IMR-90 (cell line): ENCODE data around the gene DBNDD2. TPM values are rescaled to one million over a fixed set of nuclear protein-coding genes. Genes with fewer than 3 reads are reported as not detected.

Source experiments
- ATAC-seq: fragments of 200-7000 bp; cut with Tn5 transposase; 2 replicates; pipeline ENCODE4 v1.9.1; 2020; ENCODE audit warnings: low read depth, mild to moderate bottlenecking, moderate library complexity
- BruUV-seq: library from RNA; stranded (reverse); fragments of 400-500 nt; replicated peaks from 2 replicates; lab custom pipeline; 2021; lab: Mats Ljungman, UMichigan
- CTCF ChIA-PET: fragments of 300-600 bp; formaldehyde crosslinking; extraction: SDS; loops from one replicate; lab custom pipeline; 2021; ENCODE audit warnings: antibody characterized with exemption; lab: Yijun Ruan, JAX
- POLR2A ChIA-PET: fragments of 300-600 bp; sonication (Branson Sonifier 250); formaldehyde crosslinking; loops from one replicate; lab custom pipeline; 2022; ENCODE audit warnings: antibody characterized with exemption; ENCODE audit not compliant: unreplicated experiment; lab: Charles Lee
- DNase-seq: peaks from one replicate; pipeline ENCODE4 v3.0.0; 2013
- H2AFZ ChIP-seq: replicated peaks from 2 replicates; pipeline ENCODE3; 2013; ENCODE audit warnings: low read length, mild to moderate bottlenecking; ENCODE audit not compliant: poor library complexity
- H2AK5ac ChIP-seq: 2 replicates; pipeline ENCODE4 v1.6.1; 2013; ENCODE audit warnings: low read depth, low read length, inconsistent platforms
- H2AK9ac ChIP-seq: replicated peaks from 2 replicates; pipeline ENCODE3; 2013; ENCODE audit warnings: mild to moderate bottlenecking, low read depth, low read length, moderate library complexity; ENCODE audit not compliant: poor library complexity
- H2BK120ac ChIP-seq: 2 replicates; pipeline ENCODE4 v1.6.1; 2013; ENCODE audit warnings: low read depth, low read length, inconsistent platforms
- H2BK15ac ChIP-seq: 3 replicates; pipeline ENCODE4 v1.6.1; 2013; ENCODE audit warnings: low read depth, low read length, inconsistent platforms
- H2BK20ac ChIP-seq: 2 replicates; pipeline ENCODE4 v1.6.1; 2013; ENCODE audit warnings: low read depth, mild to moderate bottlenecking, inconsistent platforms, low read length, moderate library complexity
- H2BK5ac ChIP-seq: 2 replicates; pipeline ENCODE4 v1.6.1; 2013; ENCODE audit warnings: mild to moderate bottlenecking, low read depth, low read length, inconsistent platforms; ENCODE audit not compliant: poor library complexity, severe bottlenecking
- H3K14ac ChIP-seq: replicated peaks from 2 replicates; pipeline ENCODE4 v1.6.1; 2013; ENCODE audit warnings: low read depth, low read length, inconsistent platforms
- H3K18ac ChIP-seq: 2 replicates; pipeline ENCODE4 v1.6.1; 2013; ENCODE audit warnings: low read depth, low read length, control low read depth
- H3K23ac ChIP-seq: 2 replicates; pipeline ENCODE4 v1.6.1; 2013; ENCODE audit warnings: low read depth, low read length, inconsistent platforms
- H3K27ac ChIP-seq: 2 replicates; pipeline ENCODE4 v1.5.1; 2013; ENCODE audit warnings: mild to moderate bottlenecking, control low read depth, low read length; ENCODE audit not compliant: insufficient read depth
- H3K27me3 ChIP-seq: 2 replicates; pipeline ENCODE4 v1.6.1; 2013; ENCODE audit warnings: low read length; ENCODE audit not compliant: control insufficient read depth, insufficient read depth
- H3K36me3 ChIP-seq: 2 replicates; pipeline ENCODE4 v1.6.1; 2013; ENCODE audit warnings: low read length, mixed read lengths; ENCODE audit not compliant: control insufficient read depth, insufficient read depth
- H3K4ac ChIP-seq: 2 replicates; pipeline ENCODE4 v1.6.1; 2013; ENCODE audit warnings: low read depth, low read length, inconsistent platforms
- H3K4me1 ChIP-seq: 2 replicates; pipeline ENCODE4 v1.6.1; 2013; ENCODE audit warnings: low read length, mixed read lengths; ENCODE audit not compliant: control insufficient read depth, insufficient read depth
- H3K4me2 ChIP-seq: 2 replicates; pipeline ENCODE4 v1.6.1; 2013; ENCODE audit warnings: low read depth, mild to moderate bottlenecking, control low read depth, low read length, moderate library complexity
- H3K4me3 ChIP-seq: 2 replicates; pipeline ENCODE4 v1.5.1; 2013; ENCODE audit warnings: low read depth, mild to moderate bottlenecking, control low read depth, low read length, moderate library complexity; ENCODE audit not compliant: insufficient read depth
- H3K56ac ChIP-seq: 2 replicates; pipeline ENCODE4 v1.6.1; 2013; ENCODE audit warnings: low read length, inconsistent platforms; ENCODE audit not compliant: insufficient read depth; ENCODE audit errors: extremely low read depth
- H3K79me1 ChIP-seq, 2 experiments: 2 replicates each; pipeline ENCODE4 v1.6.1; 2013; ENCODE audit warnings: low read length in 2 of 2, inconsistent platforms in 1 of 2, low read depth in 1 of 2
- H3K9ac ChIP-seq: 2 replicates; pipeline ENCODE4 v1.6.1; 2013; ENCODE audit warnings: low read depth, low read length, control low read depth
- H3K9me1 ChIP-seq: 2 replicates; pipeline ENCODE4 v1.6.1; 2013; ENCODE audit warnings: low read length, inconsistent platforms; ENCODE audit not compliant: insufficient read depth
- H3K9me3 ChIP-seq: 2 replicates; pipeline ENCODE4 v1.6.1; 2013; ENCODE audit warnings: low read length; ENCODE audit not compliant: control insufficient read depth, insufficient read depth
- H4K20me1 ChIP-seq: 2 replicates; pipeline ENCODE4 v1.6.1; 2013; ENCODE audit warnings: low read length, inconsistent platforms; ENCODE audit not compliant: insufficient read depth
- H4K5ac ChIP-seq: 2 replicates; pipeline ENCODE4 v1.6.1; 2013; ENCODE audit warnings: mild to moderate bottlenecking, low read depth, low read length, control low read depth
- H4K8ac ChIP-seq, 2 experiments: 2 replicates each; pipeline ENCODE4 v1.6.1; 2013; ENCODE audit warnings: low read depth in 2 of 2, low read length in 2 of 2, control low read depth in 1 of 2, inconsistent platforms in 1 of 2
- H4K91ac ChIP-seq: 2 replicates; pipeline ENCODE4 v1.6.1; 2013; ENCODE audit warnings: low read depth, low read length, inconsistent platforms; ENCODE audit not compliant: insufficient read depth
- CEBPB ChIP-seq: IDR thresholded peaks from 2 replicates; pipeline ENCODE4 v1.6.1; 2012; ENCODE audit warnings: low read depth, low read length, improper control_type of control experiment
- CHD1 ChIP-seq: IDR thresholded peaks from 2 replicates; pipeline ENCODE4 v1.6.1; 2012; ENCODE audit warnings: low read depth, low read length, improper control_type of control experiment
- FOS ChIP-seq: fragments of 150-350 bp; IDR thresholded peaks from 2 replicates; pipeline ENCODE4 v1.6.1; 2016; ENCODE audit warnings: low read depth, low read length
- MAFK ChIP-seq: IDR thresholded peaks from 2 replicates; pipeline ENCODE4 v1.6.1; 2012; ENCODE audit warnings: low read depth, low read length, improper control_type of control experiment
- RAD21 ChIP-seq: IDR thresholded peaks from 2 replicates; pipeline ENCODE4 v1.6.1; 2012; ENCODE audit warnings: low read length, improper control_type of control experiment
- WGBS, 2 experiments: methylation state at CpG; one replicate each; pipeline versions ENCODE4 v1.1.5 to v1.1.7; 2013; ENCODE audit warnings: missing lambda C conversion rate in 2 of 2; ENCODE audit not compliant: insufficient read length in 1 of 2; ENCODE audit errors: extremely low coverage in 2 of 2; 5-methylcytosine and 5-hydroxymethylcytosine counted together
- dilution Hi-C: fragments of 300-500 bp; cut with HindIII; formaldehyde crosslinking; loops from one replicate; pipeline ENCODE4 v1.14.3; 2018; ENCODE audit warnings: low sequenced_read_pairs; ENCODE audit not compliant: unreplicated experiment
- in situ Hi-C: fragments of 300-500 bp; cut with MboI; formaldehyde crosslinking; loops from 3 replicates; pipeline ENCODE4 v1.14.3; 2019; ENCODE audit warnings: low sequenced_read_pairs, inconsistent platforms, mixed read lengths
- intact Hi-C: fragments of 100-400 bp; cut with micrococcal nuclease; formaldehyde crosslinking; loops from 2 replicates; pipeline ENCODE4 v1.10.0; 2022
- polyA plus RNA-seq, 3 experiments: library from polyadenylated mRNA; depleted of rRNA; stranded (reverse); fragments of >200 nt; gene quantifications; 2 replicates each; pipeline ENCODE4 v1.2.3, GENCODE V29; 2012; ENCODE audit warnings: low replicate concordance in 1 of 3
- total RNA-seq: library from RNA; depleted of rRNA; stranded (reverse); fragments of >200 nt; gene quantifications from 2 replicates; pipeline ENCODE4 v1.2.3, GENCODE V29; 2012
- TF ChIP-seq, protein P1 (sequence below): conservative IDR thresholded peaks from 2 replicates; pipeline ENCODE4 v1.5.1; 2012; ENCODE audit warnings: mild to moderate bottlenecking, low read depth, low read length, improper control_type of control experiment
- TF ChIP-seq, protein P2 (sequence below): fragments of 150-350 bp; IDR thresholded peaks from 2 replicates; pipeline ENCODE4 v1.6.1; 2016; ENCODE audit warnings: low read depth, mild to moderate bottlenecking, low read length, moderate library complexity, borderline replicate concordance

The DBNDD2 gene
- total and polyA plus RNA-seq, 2 of the 4 experiments (the other 2 are of a cell fraction): 1.3 to 9.3 TPM

DNA sequence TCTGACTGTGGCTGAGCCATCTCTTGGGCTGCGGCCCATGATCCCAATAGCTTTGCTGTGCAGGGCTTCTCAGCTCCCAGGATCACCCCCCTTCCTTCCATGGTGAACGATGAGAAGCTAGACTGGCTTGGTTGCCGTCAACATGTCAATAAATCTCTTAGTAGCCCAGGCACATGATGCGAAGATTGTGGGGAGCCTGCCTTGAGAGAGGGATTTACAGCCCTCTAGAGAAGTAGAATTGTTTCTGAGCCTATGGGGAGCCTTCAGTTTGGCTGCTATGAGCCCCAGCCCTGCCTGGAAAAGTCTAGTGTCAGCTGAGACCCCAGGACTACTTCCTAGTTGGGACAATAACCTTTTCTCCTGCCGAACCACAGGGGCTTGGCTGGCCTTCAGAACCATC lies 4.6 kb downstream of the DBNDD2 start:
- no peak overlapping the region for H3K9ac ChIP-seq
- H4K5ac ChIP-seq: no peak overlapping the region
- H2BK5ac ChIP-seq: no peak overlapping the region
- H2AFZ ChIP-seq: no peak overlapping the region
- dilution Hi-C loops (no loop called here), in situ Hi-C loops (no loop called here), intact Hi-C loops (no loop called here)
- no peak overlapping the region for H3K4me3 ChIP-seq
- POLR2A ChIA-PET: no interaction called here
- H2AK9ac ChIP-seq: no peak overlapping the region
- H3K23ac ChIP-seq: no peak overlapping the region
- CTCF ChIA-PET: interaction anchor here (0.6 kb wide), 1 partner anchor 47 kb away, joined by 3 read pairs; no protein-coding TSS in a partner anchor
- BruUV-seq: no TSS peak
- H3K79me1 ChIP-seq: peaks cover 14 to 25% of the 10 kb centered on the region in 2 experiments
- no peak overlapping the region for H4K91ac ChIP-seq
- no peak overlapping the region for H3K56ac ChIP-seq
- H3K9me1 ChIP-seq: 0 out of 2 replicates have a peak, but pooled peaks cover 3% of the 10 kb centered on the region
- no peak overlapping the region for H3K4me2 ChIP-seq
- TF ChIP-seq, protein P1, sequence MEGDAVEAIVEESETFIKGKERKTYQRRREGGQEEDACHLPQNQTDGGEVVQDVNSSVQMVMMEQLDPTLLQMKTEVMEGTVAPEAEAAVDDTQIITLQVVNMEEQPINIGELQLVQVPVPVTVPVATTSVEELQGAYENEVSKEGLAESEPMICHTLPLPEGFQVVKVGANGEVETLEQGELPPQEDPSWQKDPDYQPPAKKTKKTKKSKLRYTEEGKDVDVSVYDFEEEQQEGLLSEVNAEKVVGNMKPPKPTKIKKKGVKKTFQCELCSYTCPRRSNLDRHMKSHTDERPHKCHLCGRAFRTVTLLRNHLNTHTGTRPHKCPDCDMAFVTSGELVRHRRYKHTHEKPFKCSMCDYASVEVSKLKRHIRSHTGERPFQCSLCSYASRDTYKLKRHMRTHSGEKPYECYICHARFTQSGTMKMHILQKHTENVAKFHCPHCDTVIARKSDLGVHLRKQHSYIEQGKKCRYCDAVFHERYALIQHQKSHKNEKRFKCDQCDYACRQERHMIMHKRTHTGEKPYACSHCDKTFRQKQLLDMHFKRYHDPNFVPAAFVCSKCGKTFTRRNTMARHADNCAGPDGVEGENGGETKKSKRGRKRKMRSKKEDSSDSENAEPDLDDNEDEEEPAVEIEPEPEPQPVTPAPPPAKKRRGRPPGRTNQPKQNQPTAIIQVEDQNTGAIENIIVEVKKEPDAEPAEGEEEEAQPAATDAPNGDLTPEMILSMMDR: no peak
- TF ChIP-seq FOS (no peak), RAD21 (no peak), CEBPB (no peak), MAFK (no peak), CHD1 (no peak)
- TF ChIP-seq, protein P2, sequence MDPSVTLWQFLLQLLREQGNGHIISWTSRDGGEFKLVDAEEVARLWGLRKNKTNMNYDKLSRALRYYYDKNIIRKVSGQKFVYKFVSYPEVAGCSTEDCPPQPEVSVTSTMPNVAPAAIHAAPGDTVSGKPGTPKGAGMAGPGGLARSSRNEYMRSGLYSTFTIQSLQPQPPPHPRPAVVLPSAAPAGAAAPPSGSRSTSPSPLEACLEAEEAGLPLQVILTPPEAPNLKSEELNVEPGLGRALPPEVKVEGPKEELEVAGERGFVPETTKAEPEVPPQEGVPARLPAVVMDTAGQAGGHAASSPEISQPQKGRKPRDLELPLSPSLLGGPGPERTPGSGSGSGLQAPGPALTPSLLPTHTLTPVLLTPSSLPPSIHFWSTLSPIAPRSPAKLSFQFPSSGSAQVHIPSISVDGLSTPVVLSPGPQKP: no peak
- WGBS, 2 experiments: no CpG with 5 or more reads among the region's 5 CpGs
- H2AK5ac ChIP-seq: no peak overlapping the region
- H4K20me1 ChIP-seq: no peaks in the 10 kb centered on the region
- H3K36me3 ChIP-seq: no peaks in the 10 kb centered on the region; the same call in 1 of the 2 replicates
- H4K8ac ChIP-seq: no peak overlapping the region
- ATAC-seq (no peak), DNase-seq (no peak)
- no peak overlapping the region for H2BK120ac ChIP-seq
- H3K9me3 ChIP-seq: no peaks in the 10 kb centered on the region
- H3K14ac ChIP-seq: no peak overlapping the region
- no peak overlapping the region for H2BK15ac ChIP-seq
- no peak overlapping the region for H3K4ac ChIP-seq
- H3K18ac ChIP-seq: no peak overlapping the region
- no peak overlapping the region for H3K27ac ChIP-seq
- no peaks in the 10 kb centered on the region for H3K27me3 ChIP-seq
- H2BK20ac ChIP-seq: no peak overlapping the region
- H3K4me1 ChIP-seq: peaks cover 3% of the 10 kb centered on the region; the same call in 1 of the 2 replicates
